Embryonic facial prominence (tissue), 1 donor: ENCODE data around the gene TBC1D1.

Experiments used
- DNase-seq: peaks from one replicate; pipeline ENCODE4 v3.0.0-alpha.2; 2016; ENCODE audit errors: extremely low spot score

TBC1D1 gene

DNA sequence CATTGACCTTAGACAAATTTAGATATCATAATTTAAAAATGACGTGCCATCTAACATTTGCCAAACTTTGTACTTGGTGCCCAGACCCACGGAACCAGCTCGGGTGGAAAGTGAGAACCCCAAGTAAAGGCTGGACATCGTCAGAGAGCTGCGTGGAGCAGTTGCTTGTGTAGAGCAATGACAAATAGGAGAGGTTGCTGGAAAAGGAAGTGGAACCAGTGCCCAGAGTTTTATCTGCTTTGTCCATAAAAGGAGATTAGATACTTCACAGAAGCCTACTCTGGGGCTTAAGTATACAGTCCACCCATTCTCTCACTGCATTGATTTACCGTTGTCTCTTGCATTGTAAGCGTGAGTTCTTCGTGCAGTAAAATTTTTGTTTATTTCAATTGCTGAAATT is 5.4 kb upstream of the TBC1D1 start:
- DNase-seq: no peak

DNA sequence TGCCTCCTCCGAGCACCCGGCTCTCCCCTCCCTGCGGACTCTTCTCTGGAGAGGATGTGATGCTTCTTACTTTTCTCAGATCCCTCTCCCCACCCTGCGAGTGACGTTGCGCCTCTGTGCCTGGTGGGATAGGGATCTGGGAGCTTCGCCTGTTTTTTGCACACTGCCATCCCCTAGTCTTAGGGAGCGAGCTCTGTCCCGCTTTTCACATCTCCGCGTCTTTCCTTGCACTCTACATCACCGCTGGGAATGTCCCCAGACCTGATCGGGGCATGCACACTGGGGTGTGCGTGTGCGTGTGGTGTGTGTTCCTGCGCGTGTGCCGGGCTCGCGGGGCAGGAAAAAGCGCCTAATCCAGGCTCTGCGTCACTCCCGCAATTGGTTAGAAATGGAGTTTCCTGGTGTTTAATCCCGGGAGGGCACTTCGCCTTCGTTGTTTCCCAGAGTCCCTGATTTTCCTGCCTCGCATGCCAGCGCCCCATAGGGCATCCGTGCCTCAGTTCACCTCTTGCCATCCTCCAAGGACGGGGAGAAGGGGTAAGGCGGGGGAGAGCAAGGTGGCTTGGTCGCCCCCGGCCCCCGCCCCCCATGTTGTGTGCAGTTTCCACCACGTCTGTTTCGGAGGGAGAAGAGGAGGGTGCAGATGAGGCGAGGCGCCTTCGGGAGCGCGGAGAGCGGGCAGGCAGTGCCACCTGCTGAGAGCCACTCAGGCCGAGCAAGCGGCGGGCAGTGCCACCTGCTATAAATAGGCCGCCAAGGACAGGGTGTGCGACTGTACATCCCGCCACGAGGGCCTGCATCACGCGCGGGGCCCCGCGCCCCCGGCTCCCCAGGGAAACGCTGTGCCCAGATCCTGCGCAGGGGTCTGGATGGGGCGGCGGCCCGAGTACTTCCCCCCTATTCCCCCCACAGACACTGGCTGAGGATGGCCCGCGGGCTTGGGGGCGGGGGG is 759 bp upstream of the TBC1D1 start:
- DNase-seq: no peak

GRCh38 chr4:37891260-37892159 is 626 bp downstream of the TBC1D1 start:
- DNase-seq: no peak

DNA sequence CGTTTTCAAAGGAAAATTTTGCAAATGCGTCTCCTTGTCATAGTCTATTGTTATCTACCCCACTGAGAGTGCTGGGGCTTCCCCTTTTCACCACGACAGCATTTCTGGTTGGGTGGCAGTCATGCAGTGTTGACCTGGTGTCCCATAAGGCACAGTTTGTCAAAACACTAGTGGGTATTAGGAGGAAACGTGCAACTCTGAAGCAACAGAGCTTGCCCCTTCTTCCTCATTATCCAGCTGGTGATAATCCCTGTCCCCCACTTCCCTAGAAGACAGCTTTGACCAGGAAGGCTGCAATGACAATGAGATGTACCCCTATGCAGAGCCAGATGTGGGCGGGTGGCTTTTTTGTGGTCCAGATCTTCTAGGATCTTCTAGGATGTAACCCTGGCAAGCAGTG is 1.8 kb downstream of the TBC1D1 start:
- no peak for DNase-seq

- DNase-seq: no peak
These were observed 2.3 kb downstream of the TBC1D1 start for GRCh38 chr4:37893164-37893563.

GRCh38 chr4:37895271-37895670 is 4.4 kb downstream of the TBC1D1 start:
- DNase-seq: no peak

DNA sequence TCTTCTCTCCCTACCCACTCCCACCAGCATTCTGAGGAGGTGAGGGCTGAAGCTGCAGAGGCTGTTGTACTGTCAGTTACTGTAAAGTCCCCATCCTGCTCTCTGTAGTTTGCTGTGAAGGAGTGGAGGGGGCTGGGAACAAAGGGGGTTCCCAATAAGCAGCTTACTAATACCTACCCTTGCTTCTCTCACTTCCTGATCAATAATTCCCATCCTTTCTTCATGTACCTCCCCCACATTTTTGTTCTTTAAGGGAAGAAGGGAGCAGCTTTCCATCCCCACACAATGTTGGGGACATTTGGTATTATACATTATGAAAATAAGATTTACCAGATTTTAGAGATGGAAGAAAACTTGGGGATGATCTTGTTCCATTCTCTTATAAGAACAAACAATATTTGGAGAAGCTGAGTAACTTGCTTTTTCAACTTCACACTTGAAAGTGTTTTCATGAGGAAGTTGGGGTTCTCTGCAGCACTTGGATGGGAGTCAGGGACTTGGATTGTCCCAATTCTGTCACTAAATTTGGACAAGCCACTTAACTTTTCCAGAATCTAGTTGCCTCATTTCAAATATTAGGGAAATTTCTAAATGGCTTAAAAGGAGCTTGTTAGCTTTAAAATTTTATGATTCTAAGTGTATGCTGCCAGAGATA is 5.4 kb downstream of the TBC1D1 start:
- no peak for DNase-seq

DNA sequence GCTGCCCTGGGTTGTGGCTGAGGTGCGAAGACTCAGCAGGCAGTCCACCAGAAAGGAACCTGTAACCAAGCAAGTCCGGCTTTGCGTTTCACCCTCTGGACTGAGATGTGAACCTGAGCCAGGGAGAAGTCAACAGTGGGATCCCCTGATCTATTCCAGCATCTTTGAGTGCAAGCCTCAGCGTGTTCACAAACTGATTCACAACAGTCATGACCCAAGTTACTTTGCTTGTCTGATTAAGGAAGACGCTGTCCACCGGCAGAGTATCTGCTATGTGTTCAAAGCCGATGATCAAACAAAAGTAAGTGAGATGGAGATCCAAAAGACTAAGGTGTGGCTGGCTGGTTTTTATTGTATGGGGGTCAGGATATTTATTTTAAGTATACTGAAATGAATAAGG is 11.3 kb downstream of the TBC1D1 start:
- DNase-seq: no peak

DNA sequence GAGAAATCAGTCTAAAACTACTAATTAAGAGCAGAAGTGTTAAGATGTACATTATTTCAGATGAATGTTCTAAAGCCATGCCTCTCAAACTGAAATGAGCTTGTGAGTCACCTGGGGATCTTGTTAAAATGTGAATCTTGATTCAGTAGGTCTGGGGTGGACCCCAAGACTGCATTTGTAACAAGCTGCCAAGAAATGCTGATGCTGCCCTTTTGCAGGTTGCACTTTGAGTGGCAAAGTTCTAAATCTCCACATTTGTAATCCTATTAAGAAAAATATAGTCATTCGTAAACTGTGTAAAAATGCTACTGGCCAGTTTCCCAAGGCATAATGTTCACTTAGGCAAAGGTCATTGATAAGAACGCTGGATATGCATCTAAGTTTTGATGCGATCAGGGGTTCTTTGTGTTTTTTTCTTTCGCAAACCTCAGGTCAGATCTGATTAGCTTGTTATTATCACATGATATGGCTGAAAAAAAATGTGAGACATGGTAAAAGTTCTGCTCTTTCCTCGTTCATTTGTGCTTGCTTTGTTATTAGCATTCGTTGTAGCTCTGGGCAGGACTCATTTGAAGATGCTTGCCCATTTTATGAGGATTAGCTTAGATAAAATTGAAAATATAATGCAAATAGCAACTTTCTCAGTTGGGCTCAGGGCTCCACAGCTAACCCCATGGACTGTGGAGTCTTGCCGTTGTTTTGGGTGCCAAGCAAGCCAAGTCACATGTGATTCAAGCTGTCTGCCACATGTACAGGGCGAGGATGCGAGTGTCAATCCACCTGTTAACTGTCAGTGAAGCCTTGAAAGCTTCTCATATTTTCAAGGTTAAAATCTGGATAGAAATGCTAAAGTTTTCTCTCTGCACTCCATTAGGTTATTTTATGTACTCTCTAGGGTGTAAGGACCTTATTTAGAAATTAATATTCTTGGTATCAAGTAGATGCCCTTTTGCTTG is 12.1 kb downstream of the TBC1D1 start:
- DNase-seq: no peak

DNA sequence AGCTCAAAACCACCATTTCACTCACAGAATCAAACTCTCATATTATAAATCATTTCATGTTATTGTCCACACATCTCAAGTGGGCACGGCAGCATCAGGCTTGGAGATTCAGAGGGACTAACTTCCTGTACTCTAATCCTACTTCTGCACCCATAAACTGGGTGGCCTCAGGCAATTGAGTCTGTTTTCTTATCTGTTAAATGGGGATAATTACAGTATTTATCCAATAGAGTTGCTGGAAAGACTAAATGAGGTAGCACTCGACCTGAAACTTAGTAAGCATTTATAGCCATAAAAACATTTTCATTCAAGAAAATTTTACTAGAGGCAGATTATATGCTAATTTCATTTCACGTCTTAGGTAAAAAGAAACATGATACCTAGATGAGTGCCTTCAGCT is 13.0 kb downstream of the TBC1D1 start:
- DNase-seq: no peak

- DNase-seq: no peak
These were observed 13.9 kb downstream of the TBC1D1 start for GRCh38 chr4:37904824-37905223.

GRCh38 chr4:37905533-37906169 is 14.8 kb downstream of the TBC1D1 start:
- no peak for DNase-seq

GRCh38 chr4:37908488-37909331 is 17.8 kb downstream of the TBC1D1 start:
- DNase-seq: no peak

DNA sequence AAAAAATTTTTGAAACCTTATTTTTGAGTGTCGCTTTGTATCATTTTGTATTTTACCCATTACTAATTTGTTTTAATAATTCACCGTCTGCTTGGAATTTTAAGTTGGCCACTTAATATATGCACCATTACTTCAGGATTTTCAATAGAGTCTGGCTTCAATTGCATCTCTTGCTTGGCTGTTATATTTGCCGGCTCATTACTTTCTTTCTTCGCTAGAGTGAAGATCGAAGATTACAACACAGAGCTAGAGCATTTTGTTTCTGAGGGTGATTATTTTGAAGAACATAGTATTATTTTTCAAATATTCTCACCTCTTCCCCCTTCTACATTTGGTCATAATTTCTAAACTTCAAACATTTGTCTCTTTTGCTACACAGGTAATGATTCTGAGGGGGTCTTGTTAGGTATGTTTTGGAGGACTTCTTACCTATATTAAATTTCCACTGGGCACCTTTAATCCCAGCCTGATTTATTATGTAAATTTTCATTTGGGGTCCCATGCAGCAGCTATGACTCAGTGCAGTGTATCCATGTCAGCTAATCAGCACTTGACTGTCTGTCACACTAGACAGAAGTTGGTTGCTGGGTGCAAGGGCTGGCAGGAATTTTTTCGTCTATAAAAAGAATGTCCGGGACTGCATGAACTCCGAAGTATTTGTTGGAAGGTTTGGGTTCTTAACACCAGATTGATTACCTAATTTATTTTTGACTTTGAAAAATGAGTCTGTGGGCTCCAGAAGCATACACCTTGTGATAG is 18.6 kb downstream of the TBC1D1 start:
- DNase-seq: no peak

- no peak for DNase-seq
These were observed 19.2 kb downstream of the TBC1D1 start for GRCh38 chr4:37910091-37910486.

DNA sequence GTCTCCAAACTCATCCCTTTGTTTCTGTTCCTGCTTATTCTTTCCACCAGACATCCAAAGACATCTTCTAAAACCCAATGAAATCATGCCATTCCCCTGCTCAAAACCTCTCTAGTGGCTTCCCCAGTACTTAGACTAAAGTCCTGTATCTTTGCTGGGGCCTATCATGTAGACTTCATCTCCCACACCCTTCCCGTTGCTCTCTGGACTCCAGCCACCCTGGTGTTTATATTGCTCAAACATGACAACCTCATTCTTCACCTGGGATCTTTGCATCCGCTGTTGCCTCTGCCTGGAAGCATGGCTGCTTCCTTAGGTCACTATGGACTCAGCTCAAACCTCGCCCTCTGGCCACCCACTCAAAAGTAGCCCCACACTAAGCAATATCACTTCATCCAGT is 23.7 kb downstream of the TBC1D1 start:
- DNase-seq: no peak

GRCh38 chr4:37917388-37917787 is 26.5 kb downstream of the TBC1D1 start:
- no peak for DNase-seq

- DNase-seq: no peak
These were observed 27.8 kb downstream of the TBC1D1 start for GRCh38 chr4:37918653-37919052.

- no peak for DNase-seq
These were observed 31.4 kb downstream of the TBC1D1 start for GRCh38 chr4:37922328-37922727.
